ENCODE data around the gene WDR37.

DNA sequence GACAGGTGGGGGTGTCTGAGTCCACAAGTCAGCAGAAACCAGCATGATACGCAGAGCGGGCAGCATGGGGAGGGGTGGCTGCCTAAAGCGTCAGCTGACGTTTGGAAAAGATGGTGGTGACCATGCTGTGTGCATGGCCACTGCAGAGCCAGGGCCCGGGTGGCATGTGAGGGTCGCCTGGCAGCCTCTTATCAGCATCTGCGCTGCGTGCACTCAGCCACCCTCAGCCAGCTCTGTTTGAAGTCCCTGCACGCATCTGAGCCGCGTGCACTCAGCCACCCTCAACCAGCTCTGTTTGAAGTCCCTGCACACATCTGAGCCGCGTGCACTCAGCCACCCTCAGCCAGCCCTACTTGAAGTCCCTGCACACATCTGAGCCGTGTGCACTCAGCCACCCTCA lies 61.5 kb downstream of the WDR37 start:
- TF ChIP-seq HCFC1 (IDR thresholded peaks at IDR 0.05; ENCODE audit: low read length), result no peak
- TF ChIP-seq, protein P1, sequence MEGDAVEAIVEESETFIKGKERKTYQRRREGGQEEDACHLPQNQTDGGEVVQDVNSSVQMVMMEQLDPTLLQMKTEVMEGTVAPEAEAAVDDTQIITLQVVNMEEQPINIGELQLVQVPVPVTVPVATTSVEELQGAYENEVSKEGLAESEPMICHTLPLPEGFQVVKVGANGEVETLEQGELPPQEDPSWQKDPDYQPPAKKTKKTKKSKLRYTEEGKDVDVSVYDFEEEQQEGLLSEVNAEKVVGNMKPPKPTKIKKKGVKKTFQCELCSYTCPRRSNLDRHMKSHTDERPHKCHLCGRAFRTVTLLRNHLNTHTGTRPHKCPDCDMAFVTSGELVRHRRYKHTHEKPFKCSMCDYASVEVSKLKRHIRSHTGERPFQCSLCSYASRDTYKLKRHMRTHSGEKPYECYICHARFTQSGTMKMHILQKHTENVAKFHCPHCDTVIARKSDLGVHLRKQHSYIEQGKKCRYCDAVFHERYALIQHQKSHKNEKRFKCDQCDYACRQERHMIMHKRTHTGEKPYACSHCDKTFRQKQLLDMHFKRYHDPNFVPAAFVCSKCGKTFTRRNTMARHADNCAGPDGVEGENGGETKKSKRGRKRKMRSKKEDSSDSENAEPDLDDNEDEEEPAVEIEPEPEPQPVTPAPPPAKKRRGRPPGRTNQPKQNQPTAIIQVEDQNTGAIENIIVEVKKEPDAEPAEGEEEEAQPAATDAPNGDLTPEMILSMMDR (IDR thresholded peaks at IDR 0.05 in 2 of 3, conservative IDR thresholded peaks at IDR 0.05 in 1 of 3; ENCODE audit: control insufficient read depth in 2 of 3, extremely low read depth in 1 of 3, insufficient read depth in 1 of 3, low read depth in 3 of 3, low read length in 3 of 3), result no peak
- TF ChIP-seq NRF1 (conservative IDR thresholded peaks at IDR 0.05; ENCODE audit: low read depth, low read length), result no peak
- TF ChIP-seq JUND (IDR thresholded peaks at IDR 0.05; ENCODE audit: low read depth, low read length), result no peak
- TF ChIP-seq CBX3 (IDR thresholded peaks at IDR 0.05; ENCODE audit: borderline replicate concordance, low read depth), result no peak
- TF ChIP-seq FOS (IDR thresholded peaks at IDR 0.05; ENCODE audit: borderline replicate concordance, extremely low read depth, insufficient read length), result no peak

All from GM12878 (cell line).